Lower leg skin (tissue), 3 donors: ENCODE results near the gene KRTAP4-11.

Experiments used
- POLR2A ChIP-seq, 2 donors: fragments of 450-650 bp; IDR thresholded peaks; one replicate each; pipeline ENCODE4 v1.6.1; 2016 to 2017; ENCODE audit warnings: antibody characterized with exemption in 2 of 2, mild to moderate bottlenecking in 1 of 2, moderate library complexity in 1 of 2
- TF ChIP-seq, protein P1 (sequence below), 3 donors: fragments of 450-650 bp; IDR thresholded peaks; one replicate each; pipeline ENCODE4 v1.5.1; 2016; ENCODE audit warnings: antibody characterized with exemption in 3 of 3, mild to moderate bottlenecking in 3 of 3, moderate library complexity in 2 of 3

DNA sequence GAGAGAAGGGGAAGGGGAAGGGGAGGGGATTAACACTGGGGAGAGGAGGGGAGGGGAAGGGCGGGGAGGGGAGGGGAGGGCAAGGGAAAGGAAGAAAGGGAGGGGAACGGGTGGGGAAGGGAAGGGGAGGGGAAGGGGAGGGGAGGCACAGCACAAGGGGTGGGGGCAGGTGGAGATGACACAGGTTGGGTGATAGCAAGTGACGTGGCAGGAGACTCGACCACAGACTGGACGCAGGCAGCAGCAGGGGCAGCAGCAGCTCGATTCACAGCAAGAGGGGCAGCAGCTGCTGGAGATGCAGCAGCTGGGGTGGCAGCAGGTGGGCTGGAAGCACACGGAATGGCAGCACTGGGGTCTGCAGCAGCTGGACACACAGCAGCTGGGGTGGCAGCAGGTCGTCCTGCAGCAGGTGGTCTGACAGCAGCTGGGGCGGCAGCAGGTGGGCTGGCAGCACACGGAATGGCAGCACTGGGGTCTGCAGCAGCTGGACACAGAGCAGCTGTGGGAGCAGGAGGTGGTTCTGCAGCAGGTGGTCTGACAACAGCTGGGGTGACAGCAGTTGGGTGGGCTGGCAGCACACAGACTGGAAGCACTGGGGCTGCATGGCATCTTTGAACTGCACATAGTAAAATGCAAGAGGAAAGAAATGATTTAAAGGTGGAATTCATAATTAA lies 16.4 kb downstream of the KRTAP4-11 start, which contains the start of gene KRTAP4-16:
- TF ChIP-seq, protein P1, sequence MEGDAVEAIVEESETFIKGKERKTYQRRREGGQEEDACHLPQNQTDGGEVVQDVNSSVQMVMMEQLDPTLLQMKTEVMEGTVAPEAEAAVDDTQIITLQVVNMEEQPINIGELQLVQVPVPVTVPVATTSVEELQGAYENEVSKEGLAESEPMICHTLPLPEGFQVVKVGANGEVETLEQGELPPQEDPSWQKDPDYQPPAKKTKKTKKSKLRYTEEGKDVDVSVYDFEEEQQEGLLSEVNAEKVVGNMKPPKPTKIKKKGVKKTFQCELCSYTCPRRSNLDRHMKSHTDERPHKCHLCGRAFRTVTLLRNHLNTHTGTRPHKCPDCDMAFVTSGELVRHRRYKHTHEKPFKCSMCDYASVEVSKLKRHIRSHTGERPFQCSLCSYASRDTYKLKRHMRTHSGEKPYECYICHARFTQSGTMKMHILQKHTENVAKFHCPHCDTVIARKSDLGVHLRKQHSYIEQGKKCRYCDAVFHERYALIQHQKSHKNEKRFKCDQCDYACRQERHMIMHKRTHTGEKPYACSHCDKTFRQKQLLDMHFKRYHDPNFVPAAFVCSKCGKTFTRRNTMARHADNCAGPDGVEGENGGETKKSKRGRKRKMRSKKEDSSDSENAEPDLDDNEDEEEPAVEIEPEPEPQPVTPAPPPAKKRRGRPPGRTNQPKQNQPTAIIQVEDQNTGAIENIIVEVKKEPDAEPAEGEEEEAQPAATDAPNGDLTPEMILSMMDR (IDR thresholded peaks at IDR 0.05) = no peak
- no peak for TF ChIP-seq POLR2A (IDR thresholded peaks at IDR 0.05)
